ENCODE results near the gene HEATR9.

The HEATR9 gene

DNA sequence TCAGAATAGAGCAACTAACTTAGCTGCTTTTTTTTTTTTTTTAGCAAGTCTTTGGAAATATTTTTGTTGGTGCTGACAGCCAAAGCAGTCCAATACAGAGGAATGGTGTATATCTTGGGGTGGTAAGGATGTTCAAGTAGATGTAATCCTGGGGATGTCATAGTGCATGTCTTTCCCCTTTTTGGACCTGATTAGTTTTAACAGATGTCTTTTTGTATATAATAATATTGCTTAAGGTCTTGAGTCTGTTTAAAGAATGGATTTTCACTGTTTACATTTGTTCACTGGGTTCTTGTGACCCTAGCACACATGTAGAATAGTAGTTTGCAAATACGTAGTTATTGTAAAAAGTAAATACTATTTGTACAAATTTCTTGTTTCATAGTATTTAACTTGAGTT, 51.5 kb downstream of the HEATR9 start:
- Histone ChIP-seq H2AK5ac (ENCODE audit: low read length, severe bottlenecking) (no peak overlapping the region), H3K27me3 (ENCODE audit: control insufficient read depth in 1 of 2, insufficient read depth in 1 of 2, low read length in 2 of 2) (no peaks in the 10 kb centered on the region), H2BK120ac (ENCODE audit: low read depth, low read length) (no peak overlapping the region), H3K18ac (ENCODE audit: low read depth in 1 of 2, low read length in 2 of 2) (no peak overlapping the region), H3K9me3 (ENCODE audit: control insufficient read depth, low read length) (no peaks in the 10 kb centered on the region), H3K4me3 (ENCODE audit: insufficient read depth in 1 of 2, low read depth in 1 of 2, low read length in 2 of 2) (no peak overlapping the region), H3K4ac (ENCODE audit: low read depth in 1 of 2, low read length in 2 of 2) (no peak overlapping the region), H3K4me1 (ENCODE audit: control insufficient read depth, insufficient read depth, low read depth, low read length) (peaks cover 10% of the 10 kb centered on the region), H4K91ac (ENCODE audit: low read length) (no peak overlapping the region), H3K14ac (ENCODE audit: low read length in 2 of 2) (no peak overlapping the region), H3K79me1 (replicated peaks; ENCODE audit: low read length, poor library complexity, severe bottlenecking) (peaks cover 3% of the 10 kb centered on the region), H2AFZ (ENCODE audit: low read depth, low read length) (no peak overlapping the region), H3K23ac (ENCODE audit: low read length in 2 of 2) (no peak overlapping the region), H2BK12ac (ENCODE audit: low read length in 2 of 2) (no peak overlapping the region), H3K9ac (ENCODE audit: low read length) (no peak overlapping the region), H3K4me2 (ENCODE audit: low read length, poor library complexity, severe bottlenecking) (no peak overlapping the region), H3K27ac (ENCODE audit: low read length, poor library complexity, severe bottlenecking) (no peak overlapping the region), H2BK15ac (ENCODE audit: low read depth, poor library complexity, severe bottlenecking) (no peak overlapping the region), H4K8ac (ENCODE audit: low read length) (no peak overlapping the region), H2BK5ac (ENCODE audit: low read depth, low read length, poor library complexity, severe bottlenecking) (no peak overlapping the region), H3K36me3 (ENCODE audit: control insufficient read depth in 1 of 2, insufficient read depth in 2 of 2, low read depth in 1 of 2, low read length in 2 of 2) (peaks cover 11 to 70% of the 10 kb centered on the region in 2 experiments)
- DNase-seq = peak; percentile 59
- WGBS = no CpG with 5 or more reads among the region's 1 CpG

DNA sequence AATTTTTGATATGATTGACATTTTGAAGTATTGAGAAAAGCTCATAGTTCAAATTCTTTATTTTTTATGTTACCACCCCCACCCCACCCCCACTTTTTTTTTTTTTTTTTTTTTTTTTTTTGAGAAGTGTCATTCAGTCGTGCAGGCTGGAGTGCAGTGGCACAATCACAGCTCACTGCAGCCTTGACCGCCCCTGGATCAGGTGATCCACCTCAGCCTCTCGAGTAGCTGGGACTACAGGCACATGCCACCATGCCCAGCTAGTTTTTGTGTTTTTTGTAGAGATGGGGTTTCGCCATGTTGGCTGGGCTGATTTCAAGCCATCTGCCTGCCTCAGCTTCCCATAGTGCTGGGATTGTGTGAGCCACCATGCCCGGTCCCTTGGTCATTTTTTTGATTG, 52.0 kb downstream of the HEATR9 start:
- Histone ChIP-seq H3K23ac (ENCODE audit: low read length in 2 of 2) (no peak overlapping the region), H2BK5ac (ENCODE audit: low read depth, low read length, poor library complexity, severe bottlenecking) (no peak overlapping the region), H3K14ac (ENCODE audit: low read length in 2 of 2) (peak overlapping the region in 1 of 2 experiments; percentile 88), H3K4me1 (ENCODE audit: control insufficient read depth, insufficient read depth, low read depth, low read length) (peaks cover 10% of the 10 kb centered on the region), H3K9ac (ENCODE audit: low read length) (no peak overlapping the region), H2BK12ac (ENCODE audit: low read length in 2 of 2) (peak overlapping the region in 1 of 2 experiments; percentile 54), H3K27me3 (ENCODE audit: control insufficient read depth in 1 of 2, insufficient read depth in 1 of 2, low read length in 2 of 2) (no peaks in the 10 kb centered on the region), H3K4ac (ENCODE audit: low read depth in 1 of 2, low read length in 2 of 2) (no peak overlapping the region), H3K9me3 (ENCODE audit: control insufficient read depth, low read length) (no peaks in the 10 kb centered on the region), H3K27ac (ENCODE audit: low read length, poor library complexity, severe bottlenecking) (no peak overlapping the region), H2AK5ac (ENCODE audit: low read length, severe bottlenecking) (no peak overlapping the region), H3K4me2 (ENCODE audit: low read length, poor library complexity, severe bottlenecking) (no peak overlapping the region), H2BK120ac (ENCODE audit: low read depth, low read length) (no peak overlapping the region), H2AFZ (ENCODE audit: low read depth, low read length) (no peak overlapping the region), H4K91ac (ENCODE audit: low read length) (no peak overlapping the region), H2BK15ac (ENCODE audit: low read depth, poor library complexity, severe bottlenecking) (no peak overlapping the region), H3K18ac (ENCODE audit: low read depth in 1 of 2, low read length in 2 of 2) (peak overlapping the region in 1 of 2 experiments; percentile 52), H3K79me1 (replicated peaks; ENCODE audit: low read length, poor library complexity, severe bottlenecking) (peaks cover 1% of the 10 kb centered on the region), H3K4me3 (ENCODE audit: insufficient read depth in 1 of 2, low read depth in 1 of 2, low read length in 2 of 2) (no peak overlapping the region), H3K36me3 (ENCODE audit: control insufficient read depth in 1 of 2, insufficient read depth in 2 of 2, low read depth in 1 of 2, low read length in 2 of 2) (peaks cover 8 to 68% of the 10 kb centered on the region in 2 experiments), H4K8ac (ENCODE audit: low read length) (no peak overlapping the region)
- no peak for DNase-seq
- 87% methylated on average over 5 of the region's 5 CpGs for WGBS

DNA sequence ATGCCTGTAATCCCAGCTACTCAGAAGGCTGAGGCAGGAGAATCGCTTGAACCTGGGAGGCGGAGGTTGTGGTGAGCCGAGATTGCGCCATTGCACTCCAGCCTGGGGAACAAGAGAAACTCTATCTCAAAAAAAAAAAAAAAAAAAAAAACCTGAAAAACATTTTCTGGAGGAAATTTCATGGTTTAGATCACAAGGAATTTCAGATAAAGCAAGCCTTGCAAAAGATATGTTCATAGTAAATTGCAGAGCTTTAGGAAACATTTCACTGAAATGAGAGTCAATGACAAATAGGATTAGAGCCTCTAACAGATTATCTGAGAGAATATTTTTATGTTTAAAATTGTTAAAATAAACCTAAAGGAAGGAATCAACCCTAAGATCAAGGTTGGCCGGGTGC, 56.2 kb downstream of the HEATR9 start:
- H2AK5ac ChIP-seq (ENCODE audit: low read length, severe bottlenecking) = no peak overlapping the region
- no peak overlapping the region for H2BK5ac ChIP-seq (ENCODE audit: low read depth, low read length, poor library complexity, severe bottlenecking)
- H3K36me3 ChIP-seq (ENCODE audit: control insufficient read depth in 1 of 2, insufficient read depth in 2 of 2, low read depth in 1 of 2, low read length in 2 of 2) = peaks cover 8 to 27% of the 10 kb centered on the region in 2 experiments
- H3K14ac ChIP-seq (ENCODE audit: low read length in 2 of 2) = no peak overlapping the region
- H3K9ac ChIP-seq (ENCODE audit: low read length) = no peak overlapping the region
- H3K27me3 ChIP-seq (ENCODE audit: control insufficient read depth in 1 of 2, insufficient read depth in 1 of 2, low read length in 2 of 2) = no peaks in the 10 kb centered on the region
- no peak overlapping the region for H2BK15ac ChIP-seq (ENCODE audit: low read depth, poor library complexity, severe bottlenecking)
- 87% methylated on average over 5 of the region's 5 CpGs for WGBS
- no peak overlapping the region for H2BK120ac ChIP-seq (ENCODE audit: low read depth, low read length)
- no peak overlapping the region for H3K18ac ChIP-seq (ENCODE audit: low read depth in 1 of 2, low read length in 2 of 2)
- peaks cover 1% of the 10 kb centered on the region for H3K79me1 ChIP-seq (replicated peaks; ENCODE audit: low read length, poor library complexity, severe bottlenecking)
- H4K8ac ChIP-seq (ENCODE audit: low read length) = no peak overlapping the region
- no peak overlapping the region for H3K4me3 ChIP-seq (ENCODE audit: insufficient read depth in 1 of 2, low read depth in 1 of 2, low read length in 2 of 2)
- H2AFZ ChIP-seq (ENCODE audit: low read depth, low read length) = no peak overlapping the region
- H3K4me2 ChIP-seq (ENCODE audit: low read length, poor library complexity, severe bottlenecking) = no peak overlapping the region
- H3K4me1 ChIP-seq (ENCODE audit: control insufficient read depth, insufficient read depth, low read depth, low read length) = peaks cover 9% of the 10 kb centered on the region
- H2BK12ac ChIP-seq (ENCODE audit: low read length in 2 of 2) = no peak overlapping the region
- no peak overlapping the region for H3K27ac ChIP-seq (ENCODE audit: low read length, poor library complexity, severe bottlenecking)
- no peak overlapping the region for H3K4ac ChIP-seq (ENCODE audit: low read depth in 1 of 2, low read length in 2 of 2)
- no peaks in the 10 kb centered on the region for H3K9me3 ChIP-seq (ENCODE audit: control insufficient read depth, low read length)
- H3K23ac ChIP-seq (ENCODE audit: low read length in 2 of 2) = no peak overlapping the region
- H4K91ac ChIP-seq (ENCODE audit: low read length) = no peak overlapping the region
- no peak for DNase-seq

DNA sequence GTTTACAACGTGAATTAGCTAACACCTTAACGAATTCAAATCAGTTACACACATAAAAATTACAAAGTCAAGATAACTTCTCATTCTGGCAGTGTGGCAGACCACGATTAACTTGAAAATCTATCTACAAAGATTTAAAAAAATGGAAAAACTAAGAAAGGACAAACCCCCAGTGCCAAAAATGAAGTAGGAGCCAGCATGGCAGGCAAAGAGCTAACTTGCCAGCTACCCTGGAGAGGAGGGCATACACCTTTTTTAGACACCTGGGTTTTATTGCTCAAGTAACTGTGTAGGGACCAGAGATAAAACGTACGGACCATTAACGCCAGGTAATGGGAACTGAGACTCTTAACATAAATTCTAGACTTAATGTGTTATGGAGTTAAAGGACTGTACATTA, 56.9 kb downstream of the HEATR9 start:
- no peak overlapping the region for H2AK5ac ChIP-seq (ENCODE audit: low read length, severe bottlenecking)
- no peaks in the 10 kb centered on the region for H3K27me3 ChIP-seq (ENCODE audit: control insufficient read depth in 1 of 2, insufficient read depth in 1 of 2, low read length in 2 of 2)
- H3K9ac ChIP-seq (ENCODE audit: low read length) = peak overlapping the region; percentile 96
- H3K36me3 ChIP-seq (ENCODE audit: control insufficient read depth in 1 of 2, insufficient read depth in 2 of 2, low read depth in 1 of 2, low read length in 2 of 2) = peaks cover 6 to 20% of the 10 kb centered on the region in 2 experiments
- H3K4ac ChIP-seq (ENCODE audit: low read depth in 1 of 2, low read length in 2 of 2) = no peak overlapping the region
- peak overlapping the region in 1 of 2 experiments; percentile 23 for H3K4me3 ChIP-seq (ENCODE audit: insufficient read depth in 1 of 2, low read depth in 1 of 2, low read length in 2 of 2)
- H2BK120ac ChIP-seq (ENCODE audit: low read depth, low read length) = no peak overlapping the region
- H3K79me1 ChIP-seq (replicated peaks; ENCODE audit: low read length, poor library complexity, severe bottlenecking) = no peaks in the 10 kb centered on the region
- no peaks in the 10 kb centered on the region for H3K9me3 ChIP-seq (ENCODE audit: control insufficient read depth, low read length)
- H4K8ac ChIP-seq (ENCODE audit: low read length) = no peak overlapping the region
- no peak overlapping the region for H3K14ac ChIP-seq (ENCODE audit: low read length in 2 of 2)
- no peak overlapping the region for H3K18ac ChIP-seq (ENCODE audit: low read depth in 1 of 2, low read length in 2 of 2)
- no peak overlapping the region for H2BK12ac ChIP-seq (ENCODE audit: low read length in 2 of 2)
- no peak overlapping the region for H3K23ac ChIP-seq (ENCODE audit: low read length in 2 of 2)
- 97% methylated on average over 6 of the region's 6 CpGs for WGBS
- no peak overlapping the region for H2AFZ ChIP-seq (ENCODE audit: low read depth, low read length)
- no peak overlapping the region for H4K91ac ChIP-seq (ENCODE audit: low read length)
- DNase-seq = no peak
- H2BK15ac ChIP-seq (ENCODE audit: low read depth, poor library complexity, severe bottlenecking) = no peak overlapping the region
- H3K4me1 ChIP-seq (ENCODE audit: control insufficient read depth, insufficient read depth, low read depth, low read length) = peaks cover 7% of the 10 kb centered on the region
- H3K4me2 ChIP-seq (ENCODE audit: low read length, poor library complexity, severe bottlenecking) = no peak overlapping the region
- no peak overlapping the region for H2BK5ac ChIP-seq (ENCODE audit: low read depth, low read length, poor library complexity, severe bottlenecking)
- H3K27ac ChIP-seq (ENCODE audit: low read length, poor library complexity, severe bottlenecking) = no peak overlapping the region

All from mesenchymal stem cell (in vitro differentiated cells and primary cell).